ENCODE data around the gene PDE4D. TPM values are rescaled to one million over a fixed set of nuclear protein-coding genes. Genes with fewer than 3 reads are reported as not detected.

Gene PDE4D
- total RNA-seq, 1 donor from 2014 or later, result 81.0 TPM

DNA sequence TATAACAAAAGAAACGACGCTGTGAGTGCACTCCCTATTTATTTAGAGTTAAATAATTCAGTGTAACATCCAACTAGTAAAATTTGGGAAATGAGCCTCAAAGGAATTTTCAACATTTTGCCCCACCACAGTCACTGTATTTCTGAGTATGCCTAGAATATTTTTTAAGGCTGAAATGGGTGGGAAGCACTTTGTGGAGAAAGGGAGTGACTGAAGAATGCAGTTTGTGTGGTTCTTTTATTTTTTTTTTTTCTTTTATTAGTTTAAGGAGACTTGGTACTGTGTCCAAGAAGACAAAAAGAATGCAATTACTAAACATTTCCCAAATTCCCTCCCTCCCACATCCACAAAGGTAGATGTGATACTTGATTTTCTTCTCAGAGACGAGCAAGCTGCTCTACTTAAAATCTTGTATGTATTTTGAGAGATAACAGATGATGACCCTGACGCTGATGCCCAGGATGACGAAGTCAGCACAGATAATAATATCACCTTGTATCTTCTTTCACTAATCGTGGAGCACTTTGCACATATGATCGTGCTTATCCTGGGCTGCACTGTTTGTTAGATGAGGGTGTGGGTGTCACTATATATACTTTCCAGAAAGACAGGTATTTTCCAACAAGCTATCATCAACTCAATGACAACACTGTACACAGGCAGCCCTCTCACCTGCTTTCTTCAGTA lies 724.3 kb downstream of the PDE4D start:
- intact Hi-C loops (cut with micrococcal nuclease), result no loop called here

DNA sequence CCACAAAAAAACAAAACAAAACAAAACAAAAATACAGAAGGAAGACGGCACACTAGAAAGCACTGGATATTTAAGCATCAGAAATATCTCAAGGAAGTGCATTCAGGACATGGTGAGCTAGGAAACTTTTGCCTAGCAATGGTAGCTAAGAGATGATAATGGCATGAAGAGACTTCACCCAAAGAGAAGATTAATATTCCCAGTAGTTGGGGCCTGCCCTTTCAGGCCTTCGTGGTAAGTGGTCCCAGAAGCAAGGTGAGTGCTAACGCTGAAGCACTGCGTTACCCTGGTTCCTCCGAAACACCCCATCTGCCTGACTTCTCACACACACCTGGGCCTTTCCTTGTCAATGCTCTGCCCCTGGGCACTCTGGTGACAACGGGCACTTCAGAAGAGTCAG lies 725.5 kb downstream of the PDE4D start:
- intact Hi-C loops (cut with micrococcal nuclease), result no loop called here

DNA sequence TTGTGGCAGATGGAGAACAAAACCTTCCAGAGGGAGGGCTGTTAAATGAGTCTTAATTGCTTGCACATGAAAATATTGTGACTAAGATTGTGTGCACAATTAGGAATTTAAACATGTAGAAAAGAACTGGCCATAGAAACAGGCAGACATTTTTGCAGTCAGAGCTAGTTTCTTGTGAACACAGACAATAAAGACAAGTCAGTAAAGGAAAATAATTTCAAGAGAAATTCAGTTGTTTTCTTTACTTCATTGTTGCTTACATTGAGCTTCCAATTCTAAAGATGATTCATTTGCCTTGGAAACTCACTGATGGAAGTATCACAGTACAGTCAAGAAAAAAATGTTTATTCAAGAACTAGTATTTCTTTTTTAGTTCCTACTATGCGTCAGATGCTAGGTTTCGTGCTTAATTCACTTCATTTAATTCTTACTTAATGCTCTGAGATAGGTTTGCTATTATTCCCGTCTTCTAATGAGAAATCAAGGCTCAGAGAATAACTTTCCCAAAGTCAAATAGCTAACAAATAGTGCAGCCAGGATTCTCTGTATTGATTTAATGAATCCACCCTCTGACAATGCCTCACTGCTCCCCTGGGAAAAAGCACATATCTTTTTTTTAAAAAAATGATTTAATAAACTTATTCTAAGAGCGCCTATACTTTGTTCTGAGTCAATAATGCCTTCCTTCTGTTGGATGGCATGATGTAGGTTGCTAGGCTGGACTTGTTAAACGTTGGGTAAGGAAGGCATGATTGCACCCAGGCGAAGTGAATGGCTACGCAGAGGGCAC lies 729.3 kb downstream of the PDE4D start:
- intact Hi-C loops (cut with micrococcal nuclease), result no loop called here

DNA sequence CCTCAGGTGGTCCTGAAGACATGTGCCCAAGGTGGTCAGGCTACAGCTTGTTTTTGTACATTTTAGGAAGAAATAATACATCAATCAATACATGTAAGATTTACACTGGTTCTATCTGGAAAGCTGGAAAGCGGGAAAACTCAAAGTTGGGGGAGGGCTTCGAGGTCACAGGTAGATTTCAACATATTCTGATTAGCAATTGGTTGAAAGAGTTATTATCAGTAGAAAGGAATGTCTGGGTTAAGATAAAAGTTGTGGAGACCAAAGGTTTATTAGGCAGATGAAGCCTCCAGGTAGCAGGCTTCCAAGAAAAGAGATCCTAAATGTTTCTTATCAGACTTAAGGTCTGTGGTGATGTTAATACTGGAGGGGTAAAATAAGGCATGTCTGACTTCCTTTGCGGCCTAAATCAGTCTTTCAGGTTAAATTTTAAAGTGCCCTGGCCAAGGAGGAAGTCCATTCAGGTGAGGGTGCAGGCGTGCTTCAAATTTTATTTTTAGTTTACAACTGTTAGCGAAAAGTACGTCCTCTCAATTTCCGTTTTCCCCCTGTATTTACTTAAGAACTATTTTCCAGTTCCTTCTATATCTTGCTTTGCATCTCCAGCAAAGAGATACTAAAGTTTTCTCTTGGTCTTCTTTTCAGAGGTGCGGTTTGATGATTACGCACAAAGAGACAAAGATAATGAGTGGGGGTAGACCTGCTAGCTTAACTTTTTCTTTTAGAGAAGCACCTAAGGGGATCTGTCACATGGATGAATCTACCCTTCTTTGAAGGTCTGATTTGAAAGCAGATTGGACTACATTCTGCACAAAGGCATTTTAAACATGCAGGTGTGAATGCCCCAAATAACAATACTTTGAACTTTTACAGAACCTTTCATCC lies 732.1 kb downstream of the PDE4D start:
- intact Hi-C loops (cut with micrococcal nuclease), result loop anchor here (1.0 kb wide), 1 partner anchor 9 kb away; no protein-coding TSS in a partner anchor

DNA sequence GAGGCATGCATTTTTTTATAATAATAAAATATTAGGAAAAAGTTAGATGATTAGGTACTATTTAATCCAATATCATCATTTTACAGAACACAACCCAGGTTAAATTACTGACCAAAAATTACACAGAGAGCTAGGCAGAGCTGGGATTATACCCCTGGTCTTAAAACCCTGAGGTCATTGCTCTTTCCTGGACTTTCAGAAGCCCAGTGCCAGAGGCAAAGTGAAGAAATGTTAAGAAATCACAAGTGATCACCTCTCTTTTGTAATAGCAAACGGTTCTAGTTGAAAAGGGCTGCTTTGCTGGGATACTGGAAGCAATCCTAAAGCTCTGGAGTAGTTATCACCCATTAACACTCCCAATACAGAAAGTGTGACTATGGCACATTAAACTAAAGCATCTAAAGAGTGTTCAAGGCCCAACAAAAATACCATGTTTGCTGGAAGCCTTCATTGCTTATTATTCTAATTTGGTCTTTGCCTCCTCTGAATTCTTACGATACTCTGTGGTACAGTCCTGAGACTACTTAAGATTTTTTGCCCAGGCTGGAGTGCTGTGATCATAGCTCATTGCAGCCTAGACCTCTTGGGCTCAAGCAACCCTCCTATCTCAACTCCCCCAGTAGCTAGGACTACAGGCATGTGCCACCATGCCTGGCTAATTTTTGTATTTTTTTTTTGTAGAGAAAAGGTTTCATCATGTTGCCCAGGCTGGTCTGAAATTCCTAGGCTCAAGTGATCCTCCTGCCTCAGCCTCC lies 734.7 kb downstream of the PDE4D start:
- intact Hi-C loops (cut with micrococcal nuclease), result no loop called here

DNA sequence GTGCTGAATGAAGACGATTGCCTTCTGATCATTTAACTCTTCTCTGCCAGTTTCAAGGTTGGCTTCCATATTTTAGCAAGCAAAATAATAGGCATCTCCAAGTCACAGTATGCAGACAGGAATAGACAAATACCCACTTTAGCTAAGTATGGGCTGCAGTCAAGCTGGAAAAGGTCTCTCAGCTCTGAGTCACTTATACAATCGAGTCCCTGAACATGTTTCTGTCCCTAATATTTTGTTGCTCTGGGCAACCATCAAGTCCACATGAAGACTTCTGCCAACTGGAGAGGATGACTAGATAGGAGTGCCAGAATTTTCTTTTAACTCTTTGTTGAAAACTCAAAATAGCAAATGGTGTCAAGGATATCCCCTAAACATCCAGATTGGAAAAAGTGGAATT lies 735.4 kb downstream of the PDE4D start:
- intact Hi-C loops (cut with micrococcal nuclease), result no loop called here

DNA sequence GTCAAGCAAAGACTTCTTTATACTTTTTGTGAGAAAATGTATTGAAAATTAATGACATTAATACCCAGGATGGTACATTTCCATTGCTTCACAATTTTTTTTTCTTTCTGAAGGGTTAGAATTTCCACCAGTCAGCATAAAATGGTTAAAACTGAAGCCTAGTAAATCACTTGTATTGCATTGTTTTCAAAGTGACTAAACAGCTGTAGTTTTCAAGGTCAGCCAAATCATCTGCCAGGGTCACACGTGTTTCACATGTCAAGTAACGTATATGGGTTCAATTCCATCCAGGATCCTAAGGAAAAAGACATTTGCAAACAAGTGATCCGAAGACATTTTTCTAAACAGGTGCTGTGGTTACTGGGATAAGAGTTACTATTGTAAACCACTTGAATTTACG lies 736.5 kb downstream of the PDE4D start:
- intact Hi-C loops (cut with micrococcal nuclease), result no loop called here

DNA sequence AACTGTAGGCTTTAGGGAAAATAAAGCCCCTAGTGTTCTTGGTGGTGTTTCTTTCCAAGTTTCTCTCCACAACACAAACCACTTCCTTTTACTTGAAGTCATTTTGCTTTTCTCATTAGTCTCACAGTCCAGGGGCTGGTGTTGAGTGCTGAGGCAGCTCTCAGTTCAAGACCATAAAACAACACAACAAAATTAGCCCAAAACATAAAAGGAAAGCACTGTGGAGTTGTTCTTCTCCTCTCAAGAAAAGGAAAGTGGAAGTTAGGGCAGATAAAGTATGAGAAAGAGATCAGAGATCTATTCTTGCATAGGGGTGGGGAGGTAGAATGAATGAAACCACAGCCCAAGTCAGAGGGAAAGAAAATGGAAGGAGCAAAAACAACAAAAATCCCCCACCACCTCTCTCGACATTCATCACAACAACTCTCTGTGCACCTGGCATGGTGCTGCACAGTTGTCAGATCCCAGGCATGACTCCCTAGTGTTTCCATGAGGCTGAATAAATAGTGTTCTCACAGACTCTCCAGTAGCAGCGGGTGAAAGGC lies 740.8 kb downstream of the PDE4D start:
- intact Hi-C loops (cut with micrococcal nuclease), result loop anchor here (1.0 kb wide), 3 partner anchors 9 to 113 kb away; no protein-coding TSS in a partner anchor

DNA sequence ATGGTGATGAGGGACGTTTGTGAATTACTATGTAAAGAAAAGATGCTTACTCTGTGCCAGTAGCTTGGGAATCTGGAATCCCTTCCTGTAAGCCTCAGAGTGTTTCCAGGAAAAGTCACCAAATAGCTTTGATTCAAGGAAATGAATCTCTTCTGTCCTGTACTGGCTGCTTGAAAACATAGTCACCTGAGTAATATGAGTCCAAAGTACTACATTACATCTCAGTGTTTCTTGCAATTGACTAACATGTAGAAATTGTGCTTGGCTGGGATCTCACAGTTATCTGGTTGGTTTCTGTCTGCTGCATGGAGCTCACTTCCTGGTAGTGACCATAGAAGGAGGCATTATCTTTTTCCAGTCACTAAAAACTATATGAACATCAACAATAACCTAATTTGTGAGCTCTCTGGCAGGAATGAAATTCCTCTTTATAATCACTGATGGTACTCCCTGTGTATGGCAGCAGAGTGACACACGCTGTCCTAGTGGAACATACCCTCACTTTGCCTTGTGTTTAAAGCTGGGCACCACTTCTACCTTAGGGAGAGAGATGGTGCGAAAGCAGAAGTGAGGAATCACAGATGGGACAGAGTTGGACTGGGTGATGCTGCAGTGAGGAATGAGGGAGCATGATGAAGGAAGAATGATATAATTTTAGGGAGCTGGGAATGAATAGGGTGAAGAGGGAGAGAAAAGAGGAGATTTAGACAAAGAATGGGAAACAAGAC lies 742.2 kb downstream of the PDE4D start:
- intact Hi-C loops (cut with micrococcal nuclease), result loop anchor here (1.0 kb wide), 1 partner anchor 52 kb away; no protein-coding TSS in a partner anchor

DNA sequence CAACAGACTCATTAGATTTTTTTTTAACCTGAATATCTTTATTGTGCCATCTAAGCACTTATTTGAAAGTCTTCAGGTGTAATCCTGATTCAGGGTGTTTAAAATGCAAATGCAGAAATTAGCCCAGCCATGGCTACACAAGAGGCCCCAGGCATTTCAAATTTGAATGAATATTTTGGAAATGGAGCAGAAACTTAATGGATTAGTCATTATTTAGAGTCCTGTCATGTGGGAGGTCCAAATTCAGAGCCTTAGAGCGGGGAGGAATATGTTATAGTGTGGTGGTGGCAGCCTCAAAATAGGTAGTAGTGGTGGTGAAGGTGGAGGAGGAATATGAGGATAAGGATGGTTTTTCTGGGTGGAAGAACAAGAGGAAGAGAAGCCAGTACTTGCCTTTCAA lies 743.7 kb downstream of the PDE4D start:
- intact Hi-C loops (cut with micrococcal nuclease), result no loop called here

DNA sequence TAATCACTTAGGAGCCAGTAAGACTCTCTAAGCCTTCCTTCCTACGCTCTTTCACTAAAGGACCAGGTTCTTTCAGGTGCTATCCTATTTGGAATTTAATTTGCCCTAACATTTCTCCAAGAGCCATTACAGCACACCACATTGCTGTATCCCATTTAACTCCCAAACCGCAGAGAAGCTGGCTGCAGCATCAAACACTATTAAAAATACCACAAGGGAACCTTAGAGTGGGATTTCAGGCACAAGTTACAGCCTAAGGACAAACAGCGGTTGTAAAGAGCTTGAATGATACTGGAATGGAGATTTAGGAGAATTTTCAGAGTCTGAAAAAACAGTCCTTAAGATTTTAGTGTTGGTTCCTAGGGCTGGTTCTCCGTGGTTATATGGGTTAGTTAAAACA lies 744.3 kb downstream of the PDE4D start:
- intact Hi-C loops (cut with micrococcal nuclease), result no loop called here

DNA sequence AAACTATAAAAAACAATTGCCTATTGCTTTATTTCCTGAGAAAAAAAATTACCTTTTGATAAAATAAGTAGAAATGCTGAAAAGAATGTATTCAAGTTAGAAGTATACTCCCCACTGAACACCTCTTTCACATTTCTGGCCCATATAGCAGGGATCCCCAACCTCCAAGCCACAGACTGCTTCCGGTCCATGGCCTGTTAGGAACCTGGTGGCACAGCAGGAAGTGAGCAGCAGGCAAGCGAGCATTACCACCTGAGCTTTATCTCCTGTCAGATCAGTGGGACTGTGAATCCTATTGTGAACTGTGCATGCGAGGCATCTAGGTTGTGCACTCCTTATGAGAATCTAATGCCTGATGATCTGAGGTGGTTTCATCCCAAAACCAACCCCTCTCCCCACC lies 746.8 kb downstream of the PDE4D start:
- intact Hi-C loops (cut with micrococcal nuclease), result no loop called here

DNA sequence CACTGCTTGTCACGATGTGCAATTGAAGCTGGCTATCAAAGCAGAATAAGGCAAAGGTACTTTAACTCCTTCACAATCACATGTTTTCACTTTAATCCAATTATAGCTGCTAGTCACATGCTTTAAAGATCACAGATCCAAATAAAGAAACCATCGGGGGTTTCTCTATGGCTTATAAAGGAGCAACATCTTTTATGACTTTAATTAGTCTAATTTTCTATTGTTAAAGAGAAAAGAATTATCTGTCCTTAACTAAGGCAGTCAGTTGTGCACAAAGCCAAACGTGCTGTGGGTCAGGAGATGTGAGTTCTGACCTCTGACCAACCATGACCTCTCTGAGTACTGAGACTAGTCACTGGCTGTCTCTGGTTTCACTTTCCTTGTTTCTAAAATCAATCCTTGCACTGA lies 749.6 kb downstream of the PDE4D start:
- intact Hi-C loops (cut with micrococcal nuclease), result no loop called here

DNA sequence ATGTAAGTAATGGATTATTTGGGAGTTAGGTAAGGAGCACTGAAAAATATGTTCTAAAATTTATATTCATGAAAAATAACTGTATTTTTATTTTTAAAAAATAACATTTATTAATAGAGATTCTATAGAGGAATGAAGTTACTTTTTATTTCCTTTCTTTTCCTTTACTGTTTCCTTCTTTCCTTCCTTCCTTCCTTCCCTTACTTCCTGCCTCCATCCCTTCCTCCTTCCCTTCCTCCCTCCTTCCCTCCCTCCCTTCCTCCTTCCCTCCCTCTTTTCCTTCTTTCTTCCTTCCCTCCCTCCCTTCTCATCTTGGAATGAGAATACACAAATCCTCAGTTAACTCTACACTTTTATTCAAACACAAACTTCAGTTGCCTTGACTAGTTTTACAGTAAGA lies 750.6 kb downstream of the PDE4D start:
- intact Hi-C loops (cut with micrococcal nuclease), result no loop called here

DNA sequence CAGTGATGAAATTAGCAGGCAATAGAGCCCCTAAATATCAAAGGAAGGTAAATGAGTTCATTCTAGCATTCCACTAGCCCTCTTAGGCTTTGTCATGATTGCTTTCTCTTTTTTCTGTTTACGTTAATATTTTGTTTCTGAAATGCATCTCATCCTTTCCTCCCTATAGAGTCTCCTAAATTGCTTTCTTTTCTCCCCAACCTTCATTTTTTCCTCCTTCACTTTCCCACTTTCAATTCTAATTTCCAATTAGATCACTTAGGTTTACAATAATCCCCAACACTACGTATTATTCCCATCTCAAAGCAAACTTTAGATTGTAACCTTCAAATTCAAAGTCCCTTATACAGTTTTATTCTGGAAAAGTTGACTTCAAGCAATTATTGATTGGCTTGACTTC lies 751.4 kb downstream of the PDE4D start:
- intact Hi-C loops (cut with micrococcal nuclease), result no loop called here

DNA sequence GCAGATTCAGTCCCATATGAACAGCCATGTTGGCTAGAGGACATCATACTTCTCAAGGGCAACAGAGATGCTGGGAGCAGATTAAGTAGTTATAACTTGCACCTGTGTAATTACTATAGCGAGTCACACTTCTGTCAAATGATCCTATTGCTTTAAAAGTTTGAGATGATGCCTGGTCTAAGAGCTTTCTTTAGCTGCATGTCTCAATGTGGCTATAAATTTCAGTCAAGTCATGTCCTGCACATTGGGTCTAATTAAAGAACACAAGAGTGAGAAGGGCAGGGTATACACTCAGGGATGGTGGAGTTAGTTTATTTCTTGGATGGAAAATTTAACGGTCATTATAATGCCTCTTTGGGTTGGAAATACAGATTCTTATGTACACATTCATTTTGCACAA lies 753.4 kb downstream of the PDE4D start:
- intact Hi-C loops (cut with micrococcal nuclease), result no loop called here

DNA sequence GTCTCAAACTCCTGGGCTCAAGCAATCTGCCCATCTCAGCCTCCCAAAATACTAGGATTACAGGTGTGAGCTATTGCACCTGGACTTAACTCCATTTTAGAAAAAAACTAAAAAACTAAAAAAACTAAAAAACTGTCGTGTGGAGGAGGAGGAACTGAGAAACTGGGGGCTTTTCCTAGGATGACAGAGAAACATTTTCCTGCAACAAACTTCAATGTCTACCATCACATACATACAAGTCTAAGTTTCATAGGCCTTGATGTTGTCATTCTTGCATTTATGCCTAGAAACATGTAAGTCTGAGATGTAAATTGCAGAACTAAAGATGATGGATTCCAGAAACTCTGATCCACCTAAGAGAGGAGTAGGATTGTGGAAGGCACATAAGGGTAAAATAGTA lies 753.8 kb downstream of the PDE4D start:
- intact Hi-C loops (cut with micrococcal nuclease), result no loop called here

DNA sequence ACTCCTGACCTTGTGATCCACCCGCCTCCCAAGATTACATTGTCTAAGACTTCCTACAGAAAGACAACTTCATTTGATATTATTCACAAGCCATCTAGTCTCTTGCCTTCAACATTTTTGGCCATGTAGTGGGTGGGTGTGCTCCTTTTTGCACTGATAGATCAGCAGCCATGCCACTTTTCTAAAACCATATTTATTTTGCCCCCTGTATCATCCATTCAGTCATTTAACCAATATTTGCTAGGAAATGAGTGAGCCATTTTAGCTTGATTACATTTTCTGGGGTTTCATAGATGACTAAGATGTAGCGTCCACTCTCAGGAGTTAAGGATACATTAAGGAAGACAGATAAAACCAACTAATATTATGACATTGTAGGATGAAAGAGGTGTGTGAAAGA lies 755.0 kb downstream of the PDE4D start:
- intact Hi-C loops (cut with micrococcal nuclease), result no loop called here

DNA sequence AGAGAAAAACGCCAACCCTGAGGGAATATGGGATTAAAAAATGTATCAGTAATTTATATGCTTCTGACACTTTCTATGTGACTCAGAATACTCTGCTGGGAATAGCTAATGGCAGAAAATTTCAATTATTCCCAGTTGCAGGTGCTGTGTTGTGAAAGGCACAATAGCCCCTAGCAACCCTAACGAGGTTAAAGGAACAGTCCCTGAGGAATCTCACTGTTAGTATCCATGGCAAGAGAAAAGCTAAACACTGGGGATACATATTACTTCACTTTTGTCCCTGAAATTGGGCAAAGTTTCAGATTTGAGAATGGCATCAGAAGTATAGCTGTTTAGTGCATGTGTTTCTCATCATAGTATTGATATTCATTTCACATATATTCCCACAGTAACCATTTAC lies 755.7 kb downstream of the PDE4D start:
- intact Hi-C loops (cut with micrococcal nuclease), result no loop called here

DNA sequence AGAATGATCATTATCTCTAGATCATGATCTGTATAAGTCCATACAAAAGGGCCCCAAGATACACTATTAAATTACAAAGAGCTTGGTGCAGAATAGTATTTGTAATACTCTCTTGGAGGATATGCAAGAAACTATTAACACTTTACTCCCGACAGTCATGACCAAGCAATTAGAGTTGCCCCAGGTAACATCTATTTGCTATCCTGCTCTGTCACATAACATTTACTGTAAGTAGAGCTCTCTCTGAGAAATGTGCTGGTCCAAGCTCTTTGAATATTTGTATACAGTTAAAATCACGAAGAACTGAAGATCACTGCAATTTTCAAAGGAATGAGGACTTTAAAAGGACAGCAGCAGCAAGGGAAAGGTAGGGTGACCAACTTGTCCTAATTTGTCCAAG lies 757.0 kb downstream of the PDE4D start:
- intact Hi-C loops (cut with micrococcal nuclease), result no loop called here
